Fibroblast of lung (primary cell): Measurements from ENCODE around the gene PLAAT1.

Experiments
- CTCF ChIP-seq, 2 donors: IDR thresholded peaks in 1 of 2; conservative IDR thresholded peaks in 1 of 2; 1 replicate in 1 of 2; 2 replicates in 1 of 2; pipeline ENCODE4 v1.5.1; 2011 to 2012; ENCODE audit warnings: low read length in 2 of 2, control low read depth in 1 of 2, inconsistent platforms in 1 of 2, low read depth in 1 of 2, mild to moderate bottlenecking in 1 of 2
- EZH2 ChIP-seq: IDR thresholded peaks from 2 replicates; pipeline ENCODE4 v1.5.1; 2012; ENCODE audit warnings: low read length, control low read depth, mild to moderate bottlenecking; ENCODE audit errors: missing control alignments

DNA sequence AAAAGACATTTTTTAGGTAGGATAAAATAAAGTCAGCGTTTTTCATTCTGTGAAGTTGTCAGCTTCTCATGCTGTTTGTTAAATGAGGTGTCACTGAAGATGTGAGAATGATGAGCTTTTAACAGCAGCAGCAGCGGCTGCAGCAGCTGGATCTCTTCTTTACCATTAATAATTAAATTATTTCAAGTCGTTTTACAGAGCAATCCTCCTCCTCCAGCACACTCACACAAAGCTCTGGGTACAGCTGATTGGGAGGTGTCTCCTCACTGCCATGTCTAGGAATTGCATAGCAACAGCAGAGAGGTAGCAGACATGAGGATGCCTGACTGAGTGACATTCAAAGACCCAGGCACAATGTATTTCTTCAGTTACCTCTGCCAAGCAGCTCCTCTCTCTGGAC lies 46.7 kb upstream of the PLAAT1 start:
- no peak for TF ChIP-seq CTCF (conservative IDR thresholded peaks at IDR 0.05 in 1 of 2, IDR thresholded peaks at IDR 0.05 in 1 of 2; ENCODE audit: low read depth in 1 of 2, low read length in 2 of 2)
- TF ChIP-seq EZH2: no peak
